WTC11 (cell line): ENCODE measurements around the gene KCNMA1. TPM values are rescaled to one million over a fixed set of nuclear protein-coding genes. Genes with fewer than 3 reads are reported as not detected.

ENCODE experiments used
- ATAC-seq: fragments of 200-7000 bp; cut with Tn5 transposase; 2 replicates; pipeline ENCODE4 v1.10.0; 2021; ENCODE audit warnings: mild to moderate bottlenecking, moderate library complexity
- CTCF ChIA-PET: fragments of 300-600 bp; sonication (Branson Sonifier 250); formaldehyde crosslinking; loops from one replicate; lab custom pipeline; 2021; ENCODE audit warnings: antibody characterized with exemption; lab: Charles Lee
- POLR2A ChIA-PET: fragments of 350-600 bp; sonication (Branson Sonifier 250); formaldehyde crosslinking; loops from one replicate; lab custom pipeline; 2021; ENCODE audit warnings: antibody characterized with exemption; lab: Charles Lee
- DNase-seq: peaks from one replicate; pipeline ENCODE4 v3.0.0; 2021; ENCODE audit warnings: low spot score
- H3K27ac Mint-ChIP-seq: 2 replicates; pipeline ENCODE4 v1.8.0; 2021; ENCODE audit warnings: mixed read lengths
- H3K27me3 Mint-ChIP-seq: 2 replicates; pipeline ENCODE4 v1.8.0; 2021; ENCODE audit warnings: low read depth, mild to moderate bottlenecking, moderate library complexity, mixed read lengths
- H3K36me3 Mint-ChIP-seq: 2 replicates; pipeline ENCODE4 v1.8.0; 2021; ENCODE audit warnings: mixed read lengths
- H3K4me1 Mint-ChIP-seq: 2 replicates; pipeline ENCODE4 v1.8.0; 2022; ENCODE audit warnings: mixed read lengths
- H3K4me3 Mint-ChIP-seq: 2 replicates; pipeline ENCODE4 v1.8.0; 2021; ENCODE audit warnings: mild to moderate bottlenecking, moderate library complexity, mixed read lengths
- H3K9me3 Mint-ChIP-seq: 2 replicates; pipeline ENCODE4 v1.8.0; 2021; ENCODE audit warnings: mixed read lengths
- ATF3 ChIP-seq: sonication (generic); formaldehyde crosslinking; conservative IDR thresholded peaks from 2 replicates; pipeline ENCODE4 v1.8.1; 2022; ENCODE audit warnings: mild to moderate bottlenecking, missing genetic modification reagents
- CTCF ChIP-seq: fragments of 200-600 bp; IDR thresholded peaks from 2 replicates; pipeline ENCODE4 v1.8.0; 2022; ENCODE audit warnings: antibody characterized with exemption
- FOXK1 ChIP-seq: sonication (generic); formaldehyde crosslinking; IDR thresholded peaks from 2 replicates; pipeline ENCODE4 v1.8.0; 2022; ENCODE audit warnings: mild to moderate bottlenecking, moderate library complexity, missing genetic modification reagents
- FOXP1 ChIP-seq: sonication (generic); formaldehyde crosslinking; IDR thresholded peaks from 2 replicates; pipeline ENCODE4 v1.8.0; 2022; ENCODE audit warnings: missing genetic modification reagents, mild to moderate bottlenecking, moderate library complexity, borderline replicate concordance
- GRHL2 ChIP-seq: fragments of 250-450 bp; sonication (Bioruptor Pico); IDR thresholded peaks from 2 replicates; pipeline ENCODE4 v1.8.0; 2022; ENCODE audit warnings: mild to moderate bottlenecking, moderate library complexity; ENCODE audit not compliant: insufficient replicate concordance, severe bottlenecking
- NFE2L1 ChIP-seq: sonication (generic); formaldehyde crosslinking; IDR thresholded peaks from 2 replicates; pipeline ENCODE4 v1.8.1; 2023; ENCODE audit warnings: missing genetic modification reagents
- NR2C2 ChIP-seq: sonication (generic); formaldehyde crosslinking; IDR thresholded peaks from 2 replicates; pipeline ENCODE4 v1.8.0; 2022; ENCODE audit warnings: mild to moderate bottlenecking, missing genetic modification reagents
- PRDM15 ChIP-seq: sonication (generic); formaldehyde crosslinking; IDR thresholded peaks from 2 replicates; pipeline ENCODE4 v1.8.0; 2022; ENCODE audit warnings: missing genetic modification reagents
- SMAD3 ChIP-seq: sonication (generic); formaldehyde crosslinking; IDR thresholded peaks from 2 replicates; pipeline ENCODE4 v1.8.0; 2022; ENCODE audit warnings: missing genetic modification reagents, mild to moderate bottlenecking, borderline replicate concordance
- SOX15 ChIP-seq: fragments of 250-450 bp; sonication (Bioruptor Pico); IDR thresholded peaks from 2 replicates; pipeline ENCODE4 v1.9.0; 2021; ENCODE audit warnings: mild to moderate bottlenecking
- STAT6 ChIP-seq: sonication (generic); formaldehyde crosslinking; conservative IDR thresholded peaks from 2 replicates; pipeline ENCODE4 v1.8.1; 2023; ENCODE audit warnings: mild to moderate bottlenecking, low read depth, missing genetic modification reagents, moderate library complexity
- TEAD4 ChIP-seq: sonication (generic); formaldehyde crosslinking; IDR thresholded peaks from 2 replicates; pipeline ENCODE4 v1.8.0; 2022; ENCODE audit warnings: mild to moderate bottlenecking, missing genetic modification reagents
- USF1 ChIP-seq: sonication (generic); formaldehyde crosslinking; IDR thresholded peaks from 2 replicates; pipeline ENCODE4 v1.8.0; 2022; ENCODE audit warnings: mild to moderate bottlenecking, missing genetic modification reagents
- ZNF138 ChIP-seq: sonication (generic); formaldehyde crosslinking; conservative IDR thresholded peaks from 2 replicates; pipeline ENCODE4 v1.8.1; 2022; ENCODE audit warnings: mild to moderate bottlenecking, moderate library complexity, missing genetic modification reagents
- ZNF317 ChIP-seq: sonication (generic); formaldehyde crosslinking; IDR thresholded peaks from 2 replicates; pipeline ENCODE4 v1.8.1; 2023; ENCODE audit warnings: low read depth, mild to moderate bottlenecking, moderate library complexity, missing genetic modification reagents, borderline replicate concordance
- ZNF416 ChIP-seq: fragments of 250-450 bp; sonication (Bioruptor Pico); IDR thresholded peaks from 2 replicates; pipeline ENCODE4 v1.9.0; 2021; ENCODE audit warnings: mild to moderate bottlenecking, inconsistent platforms
- ZNF671 ChIP-seq: fragments of 250-450 bp; sonication (Bioruptor Pico); IDR thresholded peaks from 2 replicates; pipeline ENCODE4 v1.8.0; 2021; ENCODE audit warnings: mild to moderate bottlenecking
- total RNA-seq: library from RNA; stranded (reverse); gene quantifications from 3 replicates; pipeline ENCODE4 v1.2.3, GENCODE V29; 2021

Gene KCNMA1
- total RNA-seq, 1 experiment from 2014 or later = 7.3 TPM

- TF ChIP-seq SMAD3 = no peak
- no peak for TF ChIP-seq ZNF138 (CRISPR knock-in tag)
- TF ChIP-seq ATF3 (CRISPR knock-in tag) = no peak
These were observed 8.5 kb downstream of the KCNMA1 start (continued) for GRCh38 chr10:77628906-77629730.

- Mint-ChIP-seq H3K36me3 (no peaks in the 10 kb centered on the region), H3K4me1 (peaks cover 24% of the 10 kb centered on the region), H3K4me3 (no peak overlapping the region), H3K9me3 (0 out of 2 replicates have a peak, but pooled peaks cover 3% of the 10 kb centered on the region), H3K27me3 (no peaks in the 10 kb centered on the region), H3K27ac (no peak overlapping the region)
- ChIA-PET CTCF (interaction anchor here (0.6 to 0.7 kb wide), 2 partner anchors 249 to 250 kb away, joined by 3 read pairs; no protein-coding TSS in a partner anchor), POLR2A (interaction anchor here (1.2 kb wide), 1 partner anchor 9 kb away, joined by 4 read pairs; no protein-coding TSS in a partner anchor)
- TF ChIP-seq SOX15 = no peak
- TF ChIP-seq ZNF317 = no peak
- ATAC-seq (no peak), DNase-seq (no peak)
These were observed 11.2 kb downstream of the KCNMA1 start for GRCh38 chr10:77626266-77626935.

- H3K27me3 Mint-ChIP-seq = no peaks in the 10 kb centered on the region
- TF ChIP-seq GRHL2 (CRISPR knock-in tag) (no peak), NFE2L1 (no peak), CTCF (no peak), ZNF671 (no peak), NR2C2 (CRISPR knock-in tag) (no peak), FOXP1 (CRISPR knock-in tag) (no peak), USF1 (CRISPR knock-in tag) (no peak), TEAD4 (CRISPR knock-in tag) (no peak), FOXK1 (CRISPR knock-in tag) (no peak), PRDM15 (no peak), STAT6 (CRISPR knock-in tag) (no peak), ZNF416 (CRISPR knock-in tag) (no peak)
- TF ChIP-seq, all 79 proteins: peak for 0
- POLR2A ChIA-PET = no interaction called here
- H3K4me3 Mint-ChIP-seq = no peak overlapping the region
- DNase-seq = no peak
- H3K9me3 Mint-ChIP-seq = 0 out of 2 replicates have a peak, but pooled peaks cover 3% of the 10 kb centered on the region
- peaks cover 24% of the 10 kb centered on the region for H3K4me1 Mint-ChIP-seq
- H3K27ac Mint-ChIP-seq = no peak overlapping the region
- CTCF ChIA-PET = interaction anchor here (1.3 kb wide), 1 partner anchor 11 kb away, joined by 3 read pairs; no protein-coding TSS in a partner anchor
- no peaks in the 10 kb centered on the region for H3K36me3 Mint-ChIP-seq
- no peak for ATAC-seq
These were observed 12.2 kb downstream of the KCNMA1 start for GRCh38 chr10:77625379-77625778.
